H9 (cell line): ENCODE measurements around the gene AGBL4. TPM values are rescaled to one million over a fixed set of nuclear protein-coding genes. Genes with fewer than 3 reads are reported as not detected.
A peak's percentile ranks its signal among the peaks of the same experiment; 100 is the strongest.

Experiments used
- DNase-seq: peaks from one replicate; pipeline ENCODE4 v3.0.0-alpha.2; 2017
- H2AFZ ChIP-seq: one replicate; pipeline ENCODE4 v1.6.1; 2013; ENCODE audit warnings: mild to moderate bottlenecking, low read length, control low read depth, moderate library complexity
- H2AK5ac ChIP-seq: 2 replicates; pipeline ENCODE4 v1.6.1; 2013; ENCODE audit warnings: low read length, control low read depth, mixed read lengths; ENCODE audit not compliant: insufficient read length
- H2BK120ac ChIP-seq: one replicate; pipeline ENCODE4 v1.6.1; 2013; ENCODE audit warnings: low read depth, mild to moderate bottlenecking, low read length, control low read depth, inconsistent platforms; ENCODE audit not compliant: poor library complexity, severe bottlenecking
- H2BK12ac ChIP-seq: 2 replicates; pipeline ENCODE4 v1.6.1; 2013; ENCODE audit warnings: low read length, control low read depth, mixed read lengths, low read depth; ENCODE audit not compliant: insufficient read length
- H2BK15ac ChIP-seq: 2 replicates; pipeline ENCODE4 v1.6.1; 2013; ENCODE audit warnings: low read depth, low read length, control low read depth
- H2BK20ac ChIP-seq: one replicate; pipeline ENCODE4 v1.6.1; 2013; ENCODE audit warnings: low read depth, mild to moderate bottlenecking, low read length, control low read depth, inconsistent platforms; ENCODE audit not compliant: poor library complexity, severe bottlenecking
- H2BK5ac ChIP-seq: 2 replicates; pipeline ENCODE4 v1.6.1; 2013; ENCODE audit warnings: low read length, control low read depth, mixed read lengths; ENCODE audit not compliant: insufficient read length
- H3K14ac ChIP-seq: 2 replicates; pipeline ENCODE4 v1.6.1; 2013; ENCODE audit warnings: low read length, control low read depth; ENCODE audit not compliant: insufficient read depth
- H3K18ac ChIP-seq: 2 replicates; pipeline ENCODE4 v1.6.1; 2013; ENCODE audit warnings: low read depth, mild to moderate bottlenecking, mixed read lengths, low read length, control low read depth; ENCODE audit not compliant: insufficient read length
- H3K23ac ChIP-seq: 2 replicates; pipeline ENCODE4 v1.6.1; 2013; ENCODE audit warnings: low read length, control low read depth, mixed read lengths, low read depth; ENCODE audit not compliant: insufficient read length
- H3K23me2 ChIP-seq: 2 replicates; pipeline ENCODE4 v1.6.1; 2013; ENCODE audit warnings: low read depth, mild to moderate bottlenecking, mixed read lengths, low read length, control low read depth; ENCODE audit not compliant: insufficient read length, poor library complexity, severe bottlenecking
- H3K27ac ChIP-seq: 2 replicates; pipeline ENCODE4 v1.5.1; 2013; ENCODE audit warnings: low read length, control low read depth, mixed read lengths, low read depth; ENCODE audit not compliant: insufficient read length
- H3K27me3 ChIP-seq: 2 replicates; pipeline ENCODE4 v1.6.1; 2013; ENCODE audit warnings: low read length, control low read depth, inconsistent platforms; ENCODE audit not compliant: insufficient read depth
- H3K4ac ChIP-seq: 2 replicates; pipeline ENCODE4 v1.6.1; 2013; ENCODE audit warnings: low read depth, mild to moderate bottlenecking, control low read depth, inconsistent platforms, low read length, moderate library complexity
- H3K4me1 ChIP-seq: 2 replicates; pipeline ENCODE4 v1.6.1; 2013; ENCODE audit warnings: low read length, control low read depth, inconsistent platforms; ENCODE audit not compliant: insufficient read depth
- H3K4me2 ChIP-seq: 2 replicates; pipeline ENCODE4 v1.6.1; 2013; ENCODE audit warnings: low read length, control low read depth, mixed read lengths; ENCODE audit not compliant: insufficient read length, insufficient read depth
- H3K56ac ChIP-seq: 2 replicates; pipeline ENCODE4 v1.6.1; 2013; ENCODE audit warnings: low read depth, mild to moderate bottlenecking, mixed read lengths, low read length, control low read depth; ENCODE audit not compliant: insufficient read length
- H3K79me1 ChIP-seq: 2 replicates; pipeline ENCODE4 v1.6.1; 2013; ENCODE audit warnings: low read depth, mild to moderate bottlenecking, moderate library complexity, low read length, control low read depth, inconsistent platforms; ENCODE audit not compliant: insufficient read depth, poor library complexity, severe bottlenecking
- H3K79me2 ChIP-seq: 2 replicates; pipeline ENCODE4 v1.6.1; 2013; ENCODE audit warnings: low read length, control low read depth, inconsistent platforms; ENCODE audit not compliant: insufficient read depth
- H3K9ac ChIP-seq: 2 replicates; pipeline ENCODE4 v1.6.1; 2013; ENCODE audit warnings: low read length, control low read depth, mixed read lengths; ENCODE audit not compliant: insufficient read length; ENCODE audit errors: extremely low read depth
- H3K9me3 ChIP-seq: one replicate; pipeline ENCODE4 v1.6.1; 2013; ENCODE audit warnings: low read depth, low read length, inconsistent platforms; ENCODE audit not compliant: control insufficient read depth
- H3T11ph ChIP-seq: one replicate; pipeline ENCODE4 v1.6.1; 2013; ENCODE audit warnings: mild to moderate bottlenecking, low read length, control low read depth, inconsistent platforms
- H4K20me1 ChIP-seq: one replicate; pipeline ENCODE4 v1.6.1; 2013; ENCODE audit not compliant: control insufficient read depth, insufficient read length, insufficient read depth
- H4K5ac ChIP-seq: 2 replicates; pipeline ENCODE4 v1.6.1; 2013; ENCODE audit warnings: low read depth, mild to moderate bottlenecking, mixed read lengths, low read length, control low read depth; ENCODE audit not compliant: insufficient read length
- H4K8ac ChIP-seq: replicated peaks from 2 replicates; pipeline ENCODE4 v1.6.1; 2013; ENCODE audit warnings: low read length, control low read depth, mixed read lengths, low read depth; ENCODE audit not compliant: insufficient read length
- H4K91ac ChIP-seq: 2 replicates; pipeline ENCODE4 v1.6.1; 2013; ENCODE audit warnings: low read depth, mild to moderate bottlenecking, moderate library complexity, mixed read lengths, low read length, control low read depth; ENCODE audit not compliant: insufficient read length
- H3K27ac Mint-ChIP-seq, 3 experiments: 2 replicates in 2 of 3; 3 replicates in 1 of 3; pipeline ENCODE4 v1.8.0; 2020 to 2021; ENCODE audit warnings: mixed read lengths in 3 of 3, mild to moderate bottlenecking in 1 of 3, moderate library complexity in 1 of 3
- H3K27me3 Mint-ChIP-seq: 2 replicates; pipeline ENCODE4 v1.8.0; 2021; ENCODE audit warnings: low read depth, mild to moderate bottlenecking, moderate library complexity, mixed read lengths
- H3K36me3 Mint-ChIP-seq, 3 experiments: 2 replicates in 2 of 3; 3 replicates in 1 of 3; pipeline ENCODE4 v1.8.0; 2020 to 2021; ENCODE audit warnings: low read depth in 3 of 3, mixed read lengths in 3 of 3; ENCODE audit not compliant: insufficient read depth in 1 of 3
- H3K4me1 Mint-ChIP-seq, 2 experiments: 2 replicates each; pipeline ENCODE4 v1.8.0; 2020; ENCODE audit warnings: mixed read lengths in 2 of 2
- H3K4me3 Mint-ChIP-seq, 2 experiments: 2 replicates in 1 of 2; 3 replicates in 1 of 2; pipeline ENCODE4 v1.8.0; 2020 to 2021; ENCODE audit warnings: mild to moderate bottlenecking in 2 of 2, mixed read lengths in 2 of 2, moderate library complexity in 1 of 2
- H3K9me3 Mint-ChIP-seq, 2 experiments: 2 replicates in 1 of 2; 3 replicates in 1 of 2; pipeline ENCODE4 v1.8.0; 2020; ENCODE audit warnings: mild to moderate bottlenecking in 2 of 2, mixed read lengths in 2 of 2, moderate library complexity in 1 of 2
- WGBS: extraction: QIAGEN DNeasy Blood & Tissue Kit; methylation state at CpG from one replicate; pipeline ENCODE4 v1.1.7; 2013; ENCODE audit warnings: missing lambda C conversion rate, low lambda C conversion rate, mixed read lengths; ENCODE audit not compliant: insufficient read length; ENCODE audit errors: extremely low coverage; 5-methylcytosine and 5-hydroxymethylcytosine counted together
- total RNA-seq: library from RNA; stranded (reverse); gene quantifications from 2 replicates; pipeline ENCODE4 v1.2.1, GENCODE V29; 2021
- TF ChIP-seq, protein P1 (sequence below): fragments of 200-600 bp; sonication (generic); conservative IDR thresholded peaks from 3 replicates; pipeline ENCODE4 v1.8.0; 2021; ENCODE audit warnings: antibody characterized with exemption, mild to moderate bottlenecking

The AGBL4 gene
- total RNA-seq, 1 experiment from 2014 or later: not detected

DNA sequence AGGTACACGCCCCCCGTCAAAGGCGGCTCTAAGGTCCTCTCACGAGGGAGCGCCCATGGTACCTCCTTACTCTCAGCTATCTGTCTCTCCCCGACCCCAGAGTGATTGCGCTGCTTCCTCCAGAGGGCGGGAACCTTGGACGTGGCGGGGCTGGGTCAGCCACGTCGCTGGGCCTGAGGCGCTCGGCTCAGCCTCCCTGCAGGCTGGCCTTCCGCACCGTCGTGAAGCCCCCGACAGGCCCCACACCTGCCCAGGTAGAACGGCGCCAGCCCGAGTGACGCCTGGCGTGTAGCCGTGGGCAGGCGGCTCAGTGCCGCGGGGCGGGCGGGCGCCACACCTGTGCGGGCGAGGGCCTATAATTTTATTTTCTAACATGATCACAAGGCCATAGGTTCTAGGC, 1124.9 kb downstream of the AGBL4 start:
- Histone ChIP-seq H2BK5ac (no peak overlapping the region), H3K27ac (no peak overlapping the region), H2BK12ac (no peak overlapping the region), H2AFZ (no peak overlapping the region), H3K56ac (no peak overlapping the region), H3K9ac (no peak overlapping the region), H4K91ac (no peak overlapping the region), H4K8ac (no peak overlapping the region), H3K4ac (no peak overlapping the region), H2BK15ac (no peak overlapping the region), H4K20me1 (no peaks in the 10 kb centered on the region), H4K5ac (no peak overlapping the region), H3K9me3 (no peaks in the 10 kb centered on the region), H3K4me1 (no peaks in the 10 kb centered on the region; the same call in 1 of the 2 replicates), H3K18ac (no peak overlapping the region), H3T11ph (no peak overlapping the region), H3K27me3 (no peaks in the 10 kb centered on the region), H3K23me2 (no peaks in the 10 kb centered on the region), H2BK120ac (no peak overlapping the region), H3K79me2 (no peaks in the 10 kb centered on the region), H2AK5ac (no peak overlapping the region), H3K4me2 (no peak overlapping the region), H2BK20ac (no peak overlapping the region), H3K79me1 (no peaks in the 10 kb centered on the region), H3K23ac (no peak overlapping the region), H3K14ac (no peak overlapping the region)
- peaks cover 0 to 34% of the 10 kb centered on the region in 2 experiments; a peak in 3 of 5 replicates for H3K9me3 Mint-ChIP-seq
- H3K36me3 Mint-ChIP-seq: no peaks in the 10 kb centered on the region; a peak in 1 of 7 replicates
- H3K4me3 Mint-ChIP-seq: no peak overlapping the region
- no peak overlapping the region for H3K27ac Mint-ChIP-seq
- WGBS: no CpG with 5 or more reads among the region's 32 CpGs
- no peaks in the 10 kb centered on the region for H3K27me3 Mint-ChIP-seq
- H3K4me1 Mint-ChIP-seq: no peaks in the 10 kb centered on the region
- peak; percentile 67 for DNase-seq
- TF ChIP-seq, protein P1, sequence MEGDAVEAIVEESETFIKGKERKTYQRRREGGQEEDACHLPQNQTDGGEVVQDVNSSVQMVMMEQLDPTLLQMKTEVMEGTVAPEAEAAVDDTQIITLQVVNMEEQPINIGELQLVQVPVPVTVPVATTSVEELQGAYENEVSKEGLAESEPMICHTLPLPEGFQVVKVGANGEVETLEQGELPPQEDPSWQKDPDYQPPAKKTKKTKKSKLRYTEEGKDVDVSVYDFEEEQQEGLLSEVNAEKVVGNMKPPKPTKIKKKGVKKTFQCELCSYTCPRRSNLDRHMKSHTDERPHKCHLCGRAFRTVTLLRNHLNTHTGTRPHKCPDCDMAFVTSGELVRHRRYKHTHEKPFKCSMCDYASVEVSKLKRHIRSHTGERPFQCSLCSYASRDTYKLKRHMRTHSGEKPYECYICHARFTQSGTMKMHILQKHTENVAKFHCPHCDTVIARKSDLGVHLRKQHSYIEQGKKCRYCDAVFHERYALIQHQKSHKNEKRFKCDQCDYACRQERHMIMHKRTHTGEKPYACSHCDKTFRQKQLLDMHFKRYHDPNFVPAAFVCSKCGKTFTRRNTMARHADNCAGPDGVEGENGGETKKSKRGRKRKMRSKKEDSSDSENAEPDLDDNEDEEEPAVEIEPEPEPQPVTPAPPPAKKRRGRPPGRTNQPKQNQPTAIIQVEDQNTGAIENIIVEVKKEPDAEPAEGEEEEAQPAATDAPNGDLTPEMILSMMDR: no peak
